GM19023 (cell line): Measurements from ENCODE around the gene LMOD2.

Source experiments
- ATAC-seq: cut with Tn5 transposase; IDR thresholded peaks from one replicate; pipeline ENCODE4 v1.9.1; 2021; ENCODE audit warnings: mild to moderate bottlenecking, moderate library complexity; ENCODE audit not compliant: unreplicated experiment

LMOD2 gene

DNA sequence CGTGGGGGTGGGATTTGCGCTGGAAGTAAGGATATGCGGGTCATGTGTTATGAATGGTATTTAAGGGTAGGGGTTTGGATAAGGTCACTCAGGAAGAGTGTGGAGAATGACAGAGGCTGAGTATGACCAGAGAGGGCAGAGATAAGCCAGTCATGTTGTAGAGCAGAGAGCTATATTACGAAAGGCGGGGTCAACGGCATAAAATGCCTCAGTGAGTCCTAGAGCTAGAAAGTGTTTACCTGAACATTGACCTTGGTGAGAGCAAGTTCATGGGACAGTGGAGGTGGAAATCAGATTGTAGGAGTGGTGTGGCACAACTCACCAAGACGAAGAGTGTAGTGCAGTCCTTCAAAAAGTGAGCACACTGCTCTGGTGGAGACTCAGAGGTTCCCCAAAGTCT, 13.8 kb downstream of the LMOD2 start:
- no peak for ATAC-seq

DNA sequence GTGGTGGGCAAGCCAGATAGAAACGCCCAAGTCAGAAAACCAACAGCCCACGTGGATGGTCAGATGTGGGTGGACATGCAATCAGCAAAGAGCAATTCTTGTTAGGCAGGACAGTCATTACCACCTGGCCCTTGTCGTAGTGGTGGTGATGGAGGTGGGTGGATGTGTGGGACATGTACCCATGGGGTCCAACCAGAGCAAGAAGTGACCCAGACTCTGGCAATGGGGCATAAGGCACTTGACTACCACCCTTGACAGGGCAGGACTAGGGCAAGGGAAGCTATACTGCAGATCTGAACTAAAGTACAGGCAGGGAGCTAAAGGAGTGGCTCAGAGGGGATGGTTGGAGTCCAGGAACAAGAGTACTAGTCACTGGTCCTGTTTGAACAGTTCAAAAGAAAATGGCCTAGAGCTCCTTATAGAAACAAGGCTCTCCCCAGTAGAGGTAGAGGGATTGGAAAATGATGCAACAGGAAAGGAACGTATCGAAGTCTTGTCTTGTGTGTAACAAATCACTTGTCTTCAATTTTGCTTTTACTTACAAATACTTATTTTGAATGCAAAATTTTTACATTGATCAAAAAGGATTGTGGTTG, 17.6 kb downstream of the LMOD2 start:
- no peak for ATAC-seq

DNA sequence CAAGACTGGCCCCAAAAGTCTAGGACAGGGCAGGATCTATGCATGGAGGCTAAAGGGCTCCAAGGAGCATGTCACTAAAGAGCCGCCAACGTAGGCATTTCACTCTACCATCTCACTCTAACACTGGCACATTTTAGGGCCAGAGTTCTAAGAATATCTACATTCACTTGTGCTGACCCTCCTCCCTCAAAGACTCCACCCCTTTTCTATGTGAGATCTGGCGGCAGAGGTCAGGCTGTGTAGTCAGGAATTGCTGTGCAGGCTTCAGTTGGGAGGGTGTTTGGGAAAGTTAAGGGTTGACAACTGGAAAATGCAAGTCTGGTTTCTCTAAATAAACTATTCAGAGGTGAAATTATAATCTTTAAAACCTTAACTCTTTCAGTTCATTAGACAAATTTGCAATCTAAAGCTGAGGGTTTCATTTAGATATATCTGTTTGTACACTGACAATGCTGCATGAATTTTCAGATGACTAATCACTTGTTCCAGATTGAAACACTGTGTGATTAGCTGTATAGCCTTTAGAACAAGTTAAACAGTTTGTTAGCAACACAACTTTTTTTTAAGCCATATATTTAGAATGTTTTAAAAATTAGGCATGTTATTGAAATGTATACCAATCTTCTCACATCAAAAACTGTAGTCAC, 18.2 kb downstream of the LMOD2 start:
- ATAC-seq = no peak

DNA sequence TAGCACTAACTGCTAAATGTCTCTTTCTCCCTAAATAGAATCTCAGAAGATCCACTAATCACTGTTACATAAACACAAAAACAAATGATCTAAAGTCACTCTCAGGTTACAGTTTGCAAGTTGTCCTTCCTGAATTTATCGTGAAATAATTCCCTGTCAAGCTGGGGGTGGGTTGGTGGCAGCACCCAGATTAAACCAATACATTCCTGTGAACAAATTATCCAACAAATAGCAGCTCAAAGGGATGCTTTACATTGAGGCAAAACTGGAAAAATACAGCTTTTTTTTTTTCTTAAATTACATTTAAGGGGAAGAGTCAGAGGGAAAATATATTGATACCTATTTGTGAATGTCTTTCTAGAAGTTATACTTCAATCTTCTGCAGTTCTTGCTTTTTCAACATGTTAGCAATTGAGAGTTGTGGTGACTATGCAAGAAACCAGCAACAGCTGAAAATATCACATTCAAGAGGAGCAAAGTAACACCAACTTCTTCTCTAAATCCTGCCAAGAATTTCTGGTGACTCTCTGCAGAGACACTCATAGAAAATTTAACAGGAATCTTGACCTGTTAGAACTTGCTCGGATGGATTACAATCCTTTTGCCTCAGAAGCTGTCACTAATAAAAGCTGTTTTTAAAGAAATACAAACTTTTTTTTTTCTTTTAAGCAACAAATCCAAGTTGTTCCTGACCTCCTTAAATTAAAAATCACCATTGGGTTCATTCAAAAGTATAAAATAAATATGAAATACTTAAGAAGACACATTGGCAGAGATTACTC, 18.9 kb downstream of the LMOD2 start:
- no peak for ATAC-seq

DNA sequence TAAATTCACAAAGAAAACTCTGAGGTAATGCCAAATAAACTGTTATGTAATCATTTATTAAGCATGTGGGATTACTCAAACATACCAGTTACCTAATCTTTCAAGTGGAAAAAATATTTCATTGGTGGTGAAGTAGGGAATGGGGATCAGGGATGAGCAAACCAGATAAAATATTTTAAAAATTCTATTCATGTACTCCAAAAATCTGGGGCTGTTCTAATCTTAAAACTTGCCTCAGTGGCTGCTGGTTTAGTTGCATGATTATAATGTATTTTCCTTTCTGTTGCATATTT, 19.5 kb downstream of the LMOD2 start:
- ATAC-seq = no peak

DNA sequence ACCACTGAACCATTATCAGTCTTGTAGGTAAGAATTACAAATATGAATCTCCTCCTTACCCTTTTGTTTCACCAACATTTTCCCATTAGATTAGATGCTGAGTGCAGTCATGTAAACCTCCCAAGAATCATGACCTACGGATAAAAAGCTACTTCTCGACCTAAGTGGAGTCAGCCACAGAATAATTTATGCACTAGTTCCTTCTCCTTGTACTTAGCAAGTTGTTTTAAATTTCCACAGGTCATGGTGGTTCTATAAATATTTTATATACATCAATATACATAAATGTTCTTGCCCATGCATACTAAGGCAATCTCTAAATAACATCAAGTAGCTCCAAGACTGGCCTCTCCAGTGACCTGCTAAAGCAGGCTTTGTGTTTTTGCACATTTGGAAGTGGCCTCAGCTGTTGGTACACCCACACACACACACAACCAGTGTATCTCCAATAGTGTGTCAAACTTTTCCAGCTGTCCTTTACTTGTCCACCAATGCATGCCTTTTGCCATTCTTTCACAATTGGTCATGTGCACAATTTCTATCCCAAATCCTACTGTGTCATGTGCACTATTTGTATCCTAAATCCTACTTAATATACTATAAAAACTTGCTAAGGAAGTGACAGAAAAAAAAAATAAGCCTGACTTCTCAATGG, 21.5 kb downstream of the LMOD2 start:
- no peak for ATAC-seq

DNA sequence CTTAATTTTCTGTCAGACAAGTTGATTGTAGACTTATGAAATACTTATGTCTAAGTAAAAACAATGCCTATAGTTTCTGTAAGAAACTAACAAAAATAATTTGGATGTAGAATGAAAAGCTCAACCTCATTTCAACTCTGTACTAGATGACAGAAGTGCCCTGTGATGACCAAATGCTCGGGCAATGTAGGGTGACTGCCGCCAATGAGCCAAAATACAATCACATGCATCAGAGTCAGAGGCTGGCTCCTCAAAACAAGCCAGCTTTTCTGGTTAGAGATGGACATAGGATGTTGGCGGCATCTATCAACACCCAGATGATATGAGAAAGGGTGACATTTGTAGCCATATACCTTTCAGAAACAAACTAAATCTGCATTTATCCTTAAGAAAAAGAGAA, 23.9 kb downstream of the LMOD2 start:
- ATAC-seq = no peak

DNA sequence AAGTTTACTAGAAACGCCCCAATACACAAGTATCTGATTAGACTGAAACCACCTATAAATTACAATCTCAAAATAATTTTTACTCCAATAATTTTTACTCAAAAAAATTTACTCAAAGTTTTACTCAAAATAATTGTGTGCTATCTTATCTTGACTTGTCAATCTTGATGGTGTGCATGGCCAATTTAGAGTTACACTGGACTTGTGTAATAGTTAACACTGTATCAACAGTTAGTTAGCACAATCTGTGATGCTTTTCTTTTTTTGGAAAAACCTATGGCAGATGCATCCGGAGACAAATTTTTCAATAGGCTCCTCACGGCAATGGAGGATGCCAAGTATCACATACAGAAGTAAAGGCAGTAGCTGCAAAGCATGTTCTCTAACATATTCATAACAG, 24.9 kb downstream of the LMOD2 start:
- no peak for ATAC-seq

DNA sequence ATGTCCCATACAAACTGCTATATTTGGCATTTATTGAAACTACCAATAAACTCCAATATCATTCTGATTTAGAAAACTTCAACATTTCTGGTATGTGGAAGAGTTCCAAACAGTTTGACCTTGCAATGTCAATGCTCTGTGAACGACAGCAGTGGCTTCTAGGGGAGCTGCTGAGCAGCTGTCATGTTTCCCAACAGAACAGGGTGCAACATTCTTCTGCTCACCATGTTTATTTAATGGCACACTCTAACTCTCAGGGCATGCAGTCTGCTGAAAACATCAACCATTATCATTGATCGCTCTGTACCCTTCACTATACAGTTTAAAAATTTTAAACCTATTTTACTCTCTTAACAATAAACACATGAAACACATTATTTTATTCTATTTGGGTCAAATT, 25.9 kb downstream of the LMOD2 start:
- no peak for ATAC-seq

DNA sequence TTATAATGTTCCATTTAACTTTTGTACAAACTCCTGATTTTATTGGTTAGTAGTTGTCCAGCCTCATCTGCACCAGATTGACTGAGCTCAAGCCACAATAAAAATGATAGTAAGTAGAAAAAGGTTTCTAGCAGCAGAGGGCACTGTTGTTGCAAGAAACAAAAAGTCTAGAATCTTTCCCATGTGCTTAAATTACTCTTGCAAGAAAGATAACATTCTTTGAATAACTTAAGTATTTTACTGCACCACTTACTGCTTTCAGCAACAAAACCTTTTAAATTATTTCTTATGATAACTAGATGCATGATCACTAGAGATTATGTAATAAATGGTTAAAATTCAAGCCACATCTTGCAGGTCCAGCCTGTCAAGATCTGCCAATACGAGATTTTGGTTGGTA, 27.0 kb downstream of the LMOD2 start:
- ATAC-seq = peak; percentile 72

DNA sequence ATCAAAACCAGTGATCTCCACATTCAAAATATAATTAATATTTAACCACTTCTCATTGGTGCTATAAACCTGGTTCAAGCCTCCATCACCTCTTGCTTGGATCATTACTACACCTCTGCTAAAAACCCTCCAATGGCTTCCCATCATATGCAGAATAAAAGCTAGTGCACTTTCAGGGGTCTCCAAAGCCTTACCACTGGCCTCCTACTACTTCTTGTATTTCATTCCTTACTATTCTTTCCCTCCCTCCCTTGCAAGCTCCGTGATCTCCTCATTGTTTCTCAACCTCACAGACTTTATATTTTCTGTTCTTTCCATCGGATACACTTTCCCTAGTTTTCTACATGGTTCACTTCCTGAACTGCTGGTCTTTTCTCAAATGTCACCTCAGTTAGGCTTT, 31.5 kb downstream of the LMOD2 start:
- ATAC-seq = no peak

DNA sequence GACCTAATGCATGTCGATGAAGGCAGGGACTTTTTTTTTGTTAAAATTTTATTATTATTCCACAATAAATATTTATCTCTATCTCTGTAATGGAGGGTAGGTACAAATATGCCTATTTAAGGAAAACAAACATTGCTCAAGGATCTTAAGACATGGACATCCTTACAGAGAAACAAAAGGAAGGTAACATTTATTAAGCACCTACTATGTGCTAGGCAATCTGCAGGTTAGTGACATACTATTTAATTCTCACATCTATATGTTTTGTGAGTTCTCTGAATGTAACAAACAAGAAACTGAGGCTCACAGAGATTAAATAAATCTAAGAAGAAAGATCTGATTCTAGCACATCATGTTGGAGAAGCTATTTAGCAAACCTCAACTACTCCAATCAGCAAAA, 32.1 kb downstream of the LMOD2 start:
- ATAC-seq = no peak

DNA sequence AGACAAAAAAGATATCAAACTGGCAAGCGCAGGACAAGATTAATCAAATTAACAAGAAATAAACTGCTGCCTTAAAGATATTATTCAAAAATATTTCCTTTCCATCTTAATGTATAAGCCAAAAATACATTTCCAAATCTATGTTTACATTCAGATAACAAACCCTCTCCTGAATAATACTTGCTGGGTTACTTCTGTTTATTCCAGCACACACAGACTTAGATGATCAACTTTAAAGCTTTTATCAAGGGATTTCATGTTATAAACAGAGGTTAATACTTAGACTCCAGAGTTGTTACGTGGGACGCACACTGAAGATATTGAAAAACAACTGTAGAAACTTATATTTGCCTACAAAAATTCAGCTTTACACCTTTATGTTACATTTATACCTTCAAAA, 33.6 kb downstream of the LMOD2 start:
- no peak for ATAC-seq

DNA sequence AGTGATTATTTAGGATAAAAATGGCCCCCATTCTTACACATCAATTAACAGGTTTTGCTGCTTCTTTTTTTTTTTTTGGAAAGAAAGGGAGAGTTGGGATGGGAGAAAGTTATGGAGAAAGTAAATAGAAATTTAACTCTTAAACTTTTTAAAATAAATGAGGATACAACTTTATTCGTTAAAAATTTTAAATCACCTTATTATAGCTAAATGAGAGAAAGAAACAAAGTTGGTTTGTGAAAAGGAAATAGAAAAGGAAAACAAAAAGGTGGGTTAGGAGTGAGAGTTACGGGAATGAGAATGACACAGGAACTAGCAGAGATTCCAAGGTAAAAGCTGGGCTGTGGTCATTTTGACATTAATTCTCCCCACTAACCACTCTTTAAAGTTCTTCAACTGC, 34.9 kb downstream of the LMOD2 start:
- ATAC-seq = no peak

DNA sequence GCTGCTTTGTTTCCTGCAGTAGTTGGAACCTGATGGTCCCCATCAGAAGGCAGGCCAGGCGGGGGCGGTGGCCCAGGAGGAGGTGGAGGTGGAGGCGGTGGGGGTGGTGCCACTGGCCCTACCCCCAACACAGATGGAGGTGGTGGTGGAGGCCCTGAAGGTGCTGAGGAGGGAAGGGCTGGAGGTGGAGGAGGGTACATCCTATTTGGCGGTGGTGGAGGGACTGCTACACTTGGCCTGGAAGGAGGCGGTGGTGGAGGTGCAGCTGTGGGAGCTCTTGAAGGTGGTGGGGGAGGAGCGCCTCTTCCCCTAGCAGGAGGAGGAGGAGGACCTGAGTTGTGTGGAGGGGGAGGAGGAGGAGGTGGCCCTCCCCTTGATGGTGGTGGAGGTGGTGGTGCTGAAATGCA, 36.8 kb downstream of the LMOD2 start:
- no peak for ATAC-seq

DNA sequence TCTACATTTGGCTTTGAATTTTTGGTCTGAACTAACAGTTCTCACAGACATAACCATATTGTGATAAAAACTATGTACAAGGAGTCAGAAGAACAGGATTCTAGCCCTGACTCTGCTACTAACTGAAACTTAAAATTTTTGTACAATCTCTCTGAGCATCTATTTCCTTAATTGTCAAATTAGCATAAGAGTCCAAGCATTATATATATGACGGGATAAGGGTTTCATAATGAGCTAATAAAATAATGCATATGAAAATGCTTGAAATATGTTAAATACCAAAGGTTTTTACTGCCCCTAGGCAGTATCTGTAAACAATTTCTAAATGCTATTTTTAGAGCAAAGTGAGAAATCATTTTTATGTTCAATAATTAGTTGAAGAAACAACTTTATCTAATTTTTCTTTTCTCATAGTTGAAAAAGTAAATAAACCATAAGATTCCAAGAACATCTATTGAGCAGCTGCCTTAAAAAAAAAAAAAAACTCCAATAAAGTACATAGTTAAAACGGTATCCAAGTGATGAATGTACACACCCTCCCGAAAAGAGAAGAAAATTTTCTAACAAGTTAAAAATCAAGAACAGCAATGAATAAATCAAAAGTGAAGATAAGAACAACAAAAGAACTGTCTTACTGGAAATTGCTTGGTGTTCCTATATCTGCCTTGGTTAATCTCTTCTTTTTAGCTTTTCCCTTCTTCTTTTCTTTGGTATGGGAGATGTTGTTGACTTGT, 40.4 kb downstream of the LMOD2 start:
- no peak for ATAC-seq

DNA sequence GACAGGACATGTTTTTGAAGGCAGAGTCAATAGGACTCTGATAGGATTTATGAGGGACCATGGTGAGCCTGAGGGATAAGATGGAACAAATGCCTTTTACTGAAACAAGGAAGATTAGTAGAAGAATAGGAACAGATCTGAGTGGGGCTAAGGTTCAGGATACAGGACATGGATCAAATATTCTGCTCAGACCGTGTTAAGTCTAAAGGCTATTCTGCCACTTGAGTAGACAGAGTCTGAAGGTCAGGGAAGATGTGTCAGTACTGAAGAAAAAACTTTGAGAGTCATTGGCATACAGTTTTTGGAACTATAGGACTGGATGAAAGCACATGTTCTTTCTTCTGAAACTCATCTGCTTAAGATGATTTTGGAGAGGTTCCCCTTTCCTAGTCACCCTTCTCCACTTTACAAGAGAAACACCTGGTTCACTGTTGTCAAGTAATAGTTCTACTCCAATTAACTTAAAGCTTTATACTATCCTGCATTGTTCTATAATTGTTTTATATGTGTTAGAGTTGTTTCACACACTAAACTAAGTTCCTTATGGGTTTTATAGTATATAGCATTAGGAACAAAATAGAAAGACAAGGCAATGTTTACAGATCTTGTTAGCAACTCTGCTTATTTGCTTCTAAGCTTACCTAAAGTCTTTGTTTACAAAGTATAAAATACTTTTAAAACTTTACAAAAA, 49.7 kb downstream of the LMOD2 start:
- ATAC-seq = no peak

DNA sequence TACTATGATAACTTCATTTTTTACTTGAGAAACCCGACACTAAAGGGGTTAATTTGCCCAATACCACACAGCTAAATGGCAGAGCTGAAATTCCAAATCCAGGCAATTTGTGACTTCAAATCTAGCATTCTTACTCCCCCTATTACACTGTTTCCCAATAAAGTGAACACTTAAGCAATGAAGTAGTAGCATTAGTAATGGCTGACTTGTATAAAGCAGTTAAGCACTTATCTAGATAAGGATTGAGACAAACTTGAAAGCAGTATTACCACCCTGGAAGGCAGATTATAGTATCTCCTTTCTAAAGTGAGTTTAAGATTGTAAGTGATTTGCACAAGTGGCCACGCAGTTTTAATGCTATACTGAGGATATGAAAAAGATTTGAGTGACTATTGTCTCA, 53.9 kb downstream of the LMOD2 start:
- ATAC-seq = no peak

DNA sequence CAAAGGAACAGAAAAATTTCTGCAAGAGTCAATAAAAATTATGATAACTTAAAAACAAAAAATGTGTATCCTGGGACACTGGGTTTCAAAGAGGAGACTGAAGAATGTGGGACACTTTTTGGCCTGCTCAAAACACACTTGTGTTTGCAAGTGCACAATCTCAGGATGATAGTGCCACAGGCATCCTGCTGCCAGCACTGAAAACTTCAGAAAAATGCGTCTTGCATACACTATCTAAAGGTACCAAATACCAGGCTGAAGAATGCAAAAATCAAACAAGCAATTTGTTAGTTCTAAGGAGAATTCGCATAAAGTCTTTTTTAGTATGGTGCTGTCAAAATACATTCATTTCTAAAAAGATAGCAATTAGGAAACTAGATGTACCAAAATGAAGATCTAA, 55.0 kb downstream of the LMOD2 start:
- ATAC-seq = no peak

DNA sequence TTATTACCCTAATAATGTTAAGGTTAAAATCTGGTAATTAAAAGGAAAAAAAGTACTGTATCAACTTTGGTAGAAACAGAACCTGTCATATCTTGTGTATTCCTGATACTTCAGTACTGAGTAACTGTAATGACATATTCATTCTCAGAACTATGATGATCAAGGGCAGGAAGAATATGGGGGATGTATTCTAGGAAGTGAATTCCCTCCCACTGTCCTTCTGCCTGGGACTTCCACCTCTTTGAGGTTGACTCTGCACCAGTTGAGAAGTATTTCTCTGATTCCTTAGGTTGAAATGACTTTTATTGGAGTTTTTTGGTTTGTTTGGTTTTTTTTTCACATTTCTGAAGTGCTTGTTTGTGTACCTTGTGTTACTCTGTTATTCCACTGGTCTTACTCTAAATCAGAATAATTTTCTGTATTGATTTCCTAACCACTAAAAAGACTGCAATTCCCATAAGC, 56.2 kb downstream of the LMOD2 start:
- ATAC-seq = no peak

DNA sequence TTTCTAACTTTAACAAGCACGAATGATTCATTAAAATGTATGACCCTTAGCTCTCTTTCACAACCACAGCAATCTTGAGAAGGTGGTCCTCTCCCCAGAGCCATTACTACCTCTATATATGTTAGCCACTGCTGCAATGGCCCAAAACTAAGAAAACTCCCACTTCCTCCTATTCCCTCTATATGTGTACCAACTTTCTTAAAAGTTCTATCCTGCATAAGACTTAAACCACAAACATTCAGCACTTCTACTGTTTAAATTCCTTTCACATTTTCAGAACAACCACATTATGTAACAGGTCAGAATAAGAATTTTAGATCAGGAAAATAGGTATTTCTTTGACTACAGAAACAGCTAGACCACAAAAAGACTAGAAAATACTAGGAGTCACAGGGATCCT, 57.0 kb downstream of the LMOD2 start:
- no peak for ATAC-seq
